Hepatocyte (in vitro differentiated cells): ENCODE measurements around the gene ZDHHC11B. TPM values are rescaled to one million over a fixed set of nuclear protein-coding genes. Genes with fewer than 3 reads are reported as not detected.
"Not testable (repeated sequence)": the region's sequence is repeated elsewhere in the genome, so short reads cannot be mapped to it uniquely, and the experiment has no call there.

ENCODE experiments used
- DNase-seq: peaks from one replicate; pipeline ENCODE4 v3.0.0-alpha.2; 2016; ENCODE audit warnings: low spot score
- H2AFZ ChIP-seq: fragments of 200-600 bp; sonication (generic); 2 replicates; pipeline ENCODE4 v1.6.0; 2016; ENCODE audit warnings: antibody characterized with exemption, mild to moderate bottlenecking
- H3K27ac ChIP-seq: fragments of 200-600 bp; sonication (generic); 2 replicates; pipeline ENCODE4 v1.5.1; 2016; ENCODE audit warnings: mild to moderate bottlenecking
- H3K27me3 ChIP-seq: fragments of 200-600 bp; sonication (generic); 2 replicates; pipeline ENCODE4 v1.6.1; 2016
- H3K36me3 ChIP-seq: fragments of 200-600 bp; sonication (generic); replicated peaks from 2 replicates; pipeline ENCODE4 v1.5.1; 2016; ENCODE audit warnings: low read depth; ENCODE audit not compliant: insufficient read depth
- H3K4me1 ChIP-seq: fragments of 200-600 bp; sonication (generic); 2 replicates; pipeline ENCODE4 v1.5.1; 2016; ENCODE audit warnings: mild to moderate bottlenecking, moderate library complexity; ENCODE audit not compliant: insufficient read depth
- H3K4me2 ChIP-seq: fragments of 200-600 bp; sonication (generic); 2 replicates; pipeline ENCODE4 v1.6.0; 2016
- H3K4me3 ChIP-seq: fragments of 200-600 bp; sonication (generic); 2 replicates; pipeline ENCODE4 v1.5.1; 2016; ENCODE audit warnings: mild to moderate bottlenecking
- H3K79me2 ChIP-seq: fragments of 200-600 bp; sonication (generic); 2 replicates; pipeline ENCODE4 v1.6.0; 2017; ENCODE audit warnings: mild to moderate bottlenecking
- H3K9me2 ChIP-seq: fragments of 200-600 bp; sonication (generic); replicated peaks from 2 replicates; pipeline ENCODE4 v1.6.0; 2017; ENCODE audit warnings: mild to moderate bottlenecking; ENCODE audit not compliant: insufficient read depth
- H3K9me3 ChIP-seq: fragments of 200-600 bp; sonication (generic); 2 replicates; pipeline ENCODE4 v1.5.1; 2016; ENCODE audit warnings: low read depth, mild to moderate bottlenecking
- H4K20me1 ChIP-seq: fragments of 200-600 bp; sonication (generic); 2 replicates; pipeline ENCODE4 v1.6.0; 2016; ENCODE audit warnings: mild to moderate bottlenecking; ENCODE audit not compliant: insufficient read depth, poor library complexity, severe bottlenecking
- CTCF ChIP-seq: fragments of 200-600 bp; sonication (generic); IDR thresholded peaks from 2 replicates; pipeline ENCODE4 v1.5.1; 2016; ENCODE audit warnings: antibody characterized with exemption, mild to moderate bottlenecking; ENCODE audit not compliant: poor library complexity
- EZH2 ChIP-seq: fragments of 200-600 bp; sonication (generic); IDR thresholded peaks from 2 replicates; pipeline ENCODE4 v1.6.1; 2016; ENCODE audit warnings: antibody characterized with exemption, mild to moderate bottlenecking, borderline replicate concordance
- EZH2phosphoT487 ChIP-seq: fragments of 200-600 bp; sonication (generic); IDR thresholded peaks from one replicate; pipeline ENCODE4 v1.6.1; 2018; ENCODE audit warnings: antibody characterized with exemption, mild to moderate bottlenecking, low read depth, moderate library complexity; ENCODE audit not compliant: unreplicated experiment, severe bottlenecking
- WGBS: methylation state at CpG from one replicate; pipeline ENCODE4 v1.1.6; 2016; ENCODE audit warnings: low lambda C conversion rate; ENCODE audit errors: missing lambda C conversion rate; 5-methylcytosine and 5-hydroxymethylcytosine counted together
- polyA plus RNA-seq: library from polyadenylated mRNA; unstranded; fragments of >200 nt; fragmentation: Nextera tagmentation; extraction: Ambion mirVana; gene quantifications from 2 replicates; pipeline ENCODE4 v1.2.1, GENCODE V29; 2016
- total RNA-seq: library from RNA; depleted of rRNA; stranded (reverse); fragments of >200 nt; gene quantifications from 2 replicates; pipeline ENCODE4 v1.2.3, GENCODE V29; 2014

ZDHHC11B gene
- total and polyA plus RNA-seq, 2 experiments from 2014 or later: 0.83 to 1.3 TPM

- not testable (repeated sequence) for H3K4me1 ChIP-seq, H3K27ac ChIP-seq, H3K36me3 ChIP-seq, H3K4me3 ChIP-seq, H3K9me2 ChIP-seq, H3K27me3 ChIP-seq, H3K9me3 ChIP-seq, H4K20me1 ChIP-seq, H3K79me2 ChIP-seq, DNase-seq, H3K4me2 ChIP-seq, H2AFZ ChIP-seq
- 70% methylated on average over 29 of the region's 29 CpGs for WGBS
These were observed 14.9 kb downstream of the ZDHHC11B start for GRCh38 chr5:769485-770145.

- no peaks in the 10 kb centered on the region for H3K9me3 ChIP-seq
- no peaks in the 10 kb centered on the region for H3K4me1 ChIP-seq
- H3K4me3 ChIP-seq: no peak overlapping the region
- no peaks in the 10 kb centered on the region for H4K20me1 ChIP-seq
- WGBS: 88% methylated on average over 32 of the region's 32 CpGs
- H3K36me3 ChIP-seq: no peaks in the 10 kb centered on the region
- no peak overlapping the region for H3K27ac ChIP-seq
- no peak overlapping the region for H2AFZ ChIP-seq
- DNase-seq: no peak
- H3K4me2 ChIP-seq: no peak overlapping the region
- H3K79me2 ChIP-seq: no peaks in the 10 kb centered on the region
- TF ChIP-seq CTCF (no peak), EZH2 (no peak), EZH2phosphoT487 (no peak)
- H3K9me2 ChIP-seq: no peaks in the 10 kb centered on the region
- no peaks in the 10 kb centered on the region for H3K27me3 ChIP-seq
These were observed 17.7 kb downstream of the ZDHHC11B start for GRCh38 chr5:766666-767431.

- no peaks in the 10 kb centered on the region for H3K4me1 ChIP-seq
These were observed 18.4 kb downstream of the ZDHHC11B start for GRCh38 chr5:765948-766631.

GRCh38 chr5:763998-764781 lies 20.3 kb downstream of the ZDHHC11B start:
- WGBS: 95% methylated on average over 31 of the region's 31 CpGs
- DNase-seq: no peak
- H3K27me3 ChIP-seq: no peaks in the 10 kb centered on the region

More at GRCh38 chr5:765948-766631, 18.4 kb downstream of the ZDHHC11B start:
- H3K9me2 ChIP-seq: no peaks in the 10 kb centered on the region
- H3K9me3 ChIP-seq: no peaks in the 10 kb centered on the region
- no peak for TF ChIP-seq EZH2phosphoT487
- H3K4me2 ChIP-seq: no peak overlapping the region
- WGBS: 93% methylated on average over 18 of the region's 18 CpGs
- no peak overlapping the region for H3K4me3 ChIP-seq
- H3K27ac ChIP-seq: no peak overlapping the region
- no peaks in the 10 kb centered on the region for H4K20me1 ChIP-seq
- no peaks in the 10 kb centered on the region for H3K27me3 ChIP-seq
- H3K36me3 ChIP-seq: no peaks in the 10 kb centered on the region
- no peak for DNase-seq
- no peaks in the 10 kb centered on the region for H3K79me2 ChIP-seq
- H2AFZ ChIP-seq: no peak overlapping the region

More at GRCh38 chr5:763998-764781, 20.3 kb downstream of the ZDHHC11B start:
- no peaks in the 10 kb centered on the region for H3K79me2 ChIP-seq
- H3K4me3 ChIP-seq: no peak overlapping the region
- no peak overlapping the region for H3K4me2 ChIP-seq
- H3K27ac ChIP-seq: no peak overlapping the region
- no peaks in the 10 kb centered on the region for H3K36me3 ChIP-seq
- H2AFZ ChIP-seq: no peak overlapping the region
- H4K20me1 ChIP-seq: no peaks in the 10 kb centered on the region
- no peaks in the 10 kb centered on the region for H3K4me1 ChIP-seq
- no peaks in the 10 kb centered on the region for H3K9me2 ChIP-seq
- no peaks in the 10 kb centered on the region for H3K9me3 ChIP-seq
- TF ChIP-seq CTCF (no peak), EZH2phosphoT487 (no peak), EZH2 (no peak)
